ENCODE measurements around the gene SLC30A1. TPM values are rescaled to one million over a fixed set of nuclear protein-coding genes. Genes with fewer than 3 reads are reported as not detected.

SLC30A1 gene
- total RNA-seq, 1 experiment from 2014 or later, result 6.7 TPM

DNA sequence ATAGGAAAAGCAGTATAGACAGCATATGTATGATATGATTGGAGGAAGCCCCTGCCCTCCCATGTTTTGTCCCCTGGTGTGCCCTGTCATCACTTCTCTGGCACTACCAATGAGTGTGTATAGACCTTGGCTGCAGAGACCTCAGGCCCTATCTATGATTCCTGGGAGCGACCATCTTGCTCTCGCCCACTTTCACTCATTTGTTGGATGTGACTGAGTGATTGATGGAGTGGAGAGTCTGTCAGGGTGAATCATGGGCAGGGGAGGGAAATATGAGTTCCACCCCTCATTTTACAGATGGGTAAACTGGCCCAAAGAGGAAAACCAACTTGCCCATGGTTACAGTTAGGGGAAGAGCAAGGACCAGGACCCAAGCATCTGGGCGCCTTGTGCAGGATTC, 14.9 kb downstream of the SLC30A1 start:
- ATAC-seq (no peak), DNase-seq (no peak)
- Histone ChIP-seq H3K27ac (ENCODE audit: low read length) (no peak overlapping the region), H3K4me3 (ENCODE audit: low read length) (no peak overlapping the region), H3F3A (ENCODE audit: low read length, unreplicated experiment) (no peaks in the 10 kb centered on the region), H3K9me2 (replicated peaks; ENCODE audit: low read length) (no peaks in the 10 kb centered on the region), H3K79me2 (ENCODE audit: low read length) (no peaks in the 10 kb centered on the region), H3K27me3 (ENCODE audit: low read length) (no peaks in the 10 kb centered on the region), H2AFZ (ENCODE audit: low read length) (no peak overlapping the region), H3K36me3 (ENCODE audit: low read depth, low read length) (no peaks in the 10 kb centered on the region), H3K9me3 (ENCODE audit: low read length) (no peaks in the 10 kb centered on the region), H3K9ac (ENCODE audit: low read length) (no peak overlapping the region), H4K20me1 (ENCODE audit: low read length) (no peaks in the 10 kb centered on the region), H3K4me1 (ENCODE audit: insufficient read depth, low read length) (no peaks in the 10 kb centered on the region), H3K4me2 (ENCODE audit: low read length) (no peak overlapping the region)
- intact Hi-C loops (cut with micrococcal nuclease), result no loop called here
- CTCF ChIA-PET, result no interaction called here
- TF ChIP-seq EZH2 (IDR thresholded peaks at IDR 0.05; ENCODE audit: low read length, unreplicated experiment) (no peak), EZH2phosphoT487 (IDR thresholded peaks at IDR 0.05; ENCODE audit: borderline replicate concordance, low read length) (no peak)
- TF ChIP-seq, protein P1, sequence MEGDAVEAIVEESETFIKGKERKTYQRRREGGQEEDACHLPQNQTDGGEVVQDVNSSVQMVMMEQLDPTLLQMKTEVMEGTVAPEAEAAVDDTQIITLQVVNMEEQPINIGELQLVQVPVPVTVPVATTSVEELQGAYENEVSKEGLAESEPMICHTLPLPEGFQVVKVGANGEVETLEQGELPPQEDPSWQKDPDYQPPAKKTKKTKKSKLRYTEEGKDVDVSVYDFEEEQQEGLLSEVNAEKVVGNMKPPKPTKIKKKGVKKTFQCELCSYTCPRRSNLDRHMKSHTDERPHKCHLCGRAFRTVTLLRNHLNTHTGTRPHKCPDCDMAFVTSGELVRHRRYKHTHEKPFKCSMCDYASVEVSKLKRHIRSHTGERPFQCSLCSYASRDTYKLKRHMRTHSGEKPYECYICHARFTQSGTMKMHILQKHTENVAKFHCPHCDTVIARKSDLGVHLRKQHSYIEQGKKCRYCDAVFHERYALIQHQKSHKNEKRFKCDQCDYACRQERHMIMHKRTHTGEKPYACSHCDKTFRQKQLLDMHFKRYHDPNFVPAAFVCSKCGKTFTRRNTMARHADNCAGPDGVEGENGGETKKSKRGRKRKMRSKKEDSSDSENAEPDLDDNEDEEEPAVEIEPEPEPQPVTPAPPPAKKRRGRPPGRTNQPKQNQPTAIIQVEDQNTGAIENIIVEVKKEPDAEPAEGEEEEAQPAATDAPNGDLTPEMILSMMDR (conservative IDR thresholded peaks at IDR 0.05; ENCODE audit: low read depth, low read length), result no peak
- no TSS peak for BruUV-seq (replicated peaks)
- POLR2A ChIA-PET (ENCODE audit: unreplicated experiment), result no interaction called here

DNA sequence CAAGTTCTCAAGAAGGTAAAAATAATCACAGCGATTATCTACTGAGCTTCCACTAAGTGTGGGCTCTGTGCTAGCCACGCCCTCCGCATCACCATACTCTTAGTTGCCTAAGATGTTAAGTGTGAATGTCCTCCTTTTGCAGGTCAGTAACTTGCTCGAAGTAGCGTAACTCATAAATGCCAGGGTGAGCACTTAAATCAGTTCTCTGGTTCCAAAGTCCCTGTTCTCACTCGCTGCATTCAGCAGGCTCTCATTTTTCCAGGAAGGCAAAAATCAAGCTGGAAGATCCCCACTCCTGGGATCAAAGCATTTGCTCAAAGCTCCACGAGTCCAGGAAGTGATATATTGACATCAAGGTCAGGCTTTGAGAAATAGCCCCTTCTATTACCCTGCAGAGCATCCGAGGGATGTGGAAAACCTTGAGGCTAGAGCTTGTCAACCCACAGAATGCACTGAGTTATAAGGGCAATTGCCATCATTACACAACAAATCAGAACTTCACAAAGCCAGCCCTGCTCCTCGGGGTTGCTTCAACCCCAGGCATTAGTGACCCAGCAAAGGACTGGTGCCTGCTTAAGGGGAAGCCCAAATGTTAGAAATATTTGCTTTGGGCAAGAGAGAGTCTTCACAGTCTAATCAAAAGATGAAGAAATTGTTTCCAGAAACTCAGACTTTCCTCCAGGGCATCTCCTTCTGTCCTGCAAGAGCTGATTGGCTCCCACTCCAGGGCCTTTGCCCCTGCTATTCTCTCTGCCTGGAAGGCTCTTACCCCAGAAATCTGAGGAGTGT, 19.5 kb downstream of the SLC30A1 start:
- no peak for ATAC-seq
- no peaks in the 10 kb centered on the region for H4K20me1 ChIP-seq (ENCODE audit: low read length)
- no peaks in the 10 kb centered on the region for H3K36me3 ChIP-seq (ENCODE audit: low read depth, low read length)
- H3K9ac ChIP-seq (ENCODE audit: low read length), result no peak overlapping the region
- DNase-seq, result no peak
- no peak overlapping the region for H3K4me2 ChIP-seq (ENCODE audit: low read length)
- no peaks in the 10 kb centered on the region for H3K27me3 ChIP-seq (ENCODE audit: low read length)
- POLR2A ChIA-PET (ENCODE audit: unreplicated experiment), result interaction anchor here (0.6 kb wide), 1 partner anchor 1175 kb away, joined by 6 read pairs; no protein-coding TSS in a partner anchor
- TF ChIP-seq EZH2phosphoT487 (IDR thresholded peaks at IDR 0.05; ENCODE audit: borderline replicate concordance, low read length), result no peak
- TF ChIP-seq, protein P1 (conservative IDR thresholded peaks at IDR 0.05; ENCODE audit: low read depth, low read length), result no peak
- no peak for TF ChIP-seq EZH2 (IDR thresholded peaks at IDR 0.05; ENCODE audit: low read length, unreplicated experiment)
- no peaks in the 10 kb centered on the region for H3F3A ChIP-seq (ENCODE audit: low read length, unreplicated experiment)
- H2AFZ ChIP-seq (ENCODE audit: low read length), result no peak overlapping the region
- H3K4me1 ChIP-seq (ENCODE audit: insufficient read depth, low read length), result no peaks in the 10 kb centered on the region
- no peaks in the 10 kb centered on the region for H3K79me2 ChIP-seq (ENCODE audit: low read length)
- intact Hi-C loops (cut with micrococcal nuclease), result no loop called here
- CTCF ChIA-PET, result interaction anchor here (0.7 kb wide), 1 partner anchor 95 kb away, joined by 3 read pairs; no protein-coding TSS in a partner anchor
- no peaks in the 10 kb centered on the region for H3K9me2 ChIP-seq (replicated peaks; ENCODE audit: low read length)
- H3K9me3 ChIP-seq (ENCODE audit: low read length), result no peaks in the 10 kb centered on the region
- H3K4me3 ChIP-seq (ENCODE audit: low read length), result no peak overlapping the region
- BruUV-seq (replicated peaks), result no TSS peak
- H3K27ac ChIP-seq (ENCODE audit: low read length), result no peak overlapping the region

Data from PC-3 (cell line).